Cortex of kidney (tissue), 1 donor: ENCODE results near the gene RAI1.
"Not testable (repeated sequence)": the region's sequence is repeated elsewhere in the genome, so short reads cannot be mapped to it uniquely, and the experiment has no call there.

Experiments used
- DNase-seq: peaks from one replicate; lab custom pipeline; 2025; lab: John Stamatoyannopoulos, UW

Gene RAI1

GRCh38 chr17:17681187-17681743 lies at the start of gene RAI1:
RAI1 (plus strand) TSS chr17:17681458; CDS start chr17:17792949, 111,491 bp downstream.
- DNase-seq: no peak

GRCh38 chr17:17632690-17633089 lies 48.6 kb upstream of the RAI1 start:
- DNase-seq: not testable (repeated sequence)

- DNase-seq: no peak
These were observed 47.9 kb upstream of the RAI1 start for GRCh38 chr17:17633310-17633709.

GRCh38 chr17:17635126-17635525 lies 46.1 kb upstream of the RAI1 start:
- DNase-seq: no peak

- DNase-seq: not testable (repeated sequence)
These were observed 45.6 kb upstream of the RAI1 start for GRCh38 chr17:17635537-17636271.

GRCh38 chr17:17636272-17636885 lies 44.9 kb upstream of the RAI1 start:
- no peak for DNase-seq

- no peak for DNase-seq
These were observed 42.8 kb upstream of the RAI1 start for GRCh38 chr17:17638467-17638866.

GRCh38 chr17:17639661-17640270 lies 41.5 kb upstream of the RAI1 start:
- DNase-seq: not testable (repeated sequence)

GRCh38 chr17:17641621-17642409 lies 39.4 kb upstream of the RAI1 start:
- no peak for DNase-seq

GRCh38 chr17:17645148-17645547 lies 36.1 kb upstream of the RAI1 start:
- not testable (repeated sequence) for DNase-seq

- DNase-seq: no peak
These were observed 35.3 kb upstream of the RAI1 start for GRCh38 chr17:17645961-17646360.

- DNase-seq: no peak
These were observed 33.6 kb upstream of the RAI1 start for GRCh38 chr17:17647524-17648178.

GRCh38 chr17:17648762-17649161 lies 32.5 kb upstream of the RAI1 start:
- no peak for DNase-seq

GRCh38 chr17:17650959-17651358 lies 30.3 kb upstream of the RAI1 start:
- DNase-seq: no peak

GRCh38 chr17:17653343-17653742 lies 27.9 kb upstream of the RAI1 start:
- DNase-seq: no peak

- no peak for DNase-seq
These were observed 21.9 kb upstream of the RAI1 start for GRCh38 chr17:17659340-17659739.

GRCh38 chr17:17661134-17661533 lies 20.1 kb upstream of the RAI1 start:
- no peak for DNase-seq

- no peak for DNase-seq
These were observed 19.3 kb upstream of the RAI1 start for GRCh38 chr17:17661834-17662385.

GRCh38 chr17:17663160-17664063 lies 17.8 kb upstream of the RAI1 start:
- DNase-seq: no peak

GRCh38 chr17:17664064-17664452 lies 17.2 kb upstream of the RAI1 start:
- no peak for DNase-seq
